GM21786 (cell line): ENCODE data around the gene PCDHA13.
"Not testable (repeated sequence)": the region's sequence is repeated elsewhere in the genome, so short reads cannot be mapped to it uniquely, and the experiment has no call there.

Experiments
- ATAC-seq: cut with Tn5 transposase; IDR thresholded peaks from one replicate; pipeline ENCODE4 v1.9.1; 2021; ENCODE audit not compliant: unreplicated experiment

PCDHA13 gene

GRCh38 chr5:140881889-140882590, at the start of gene PCDHA13:
TSS of gene PCDHA13 (plus strand) at chr5:140882124. CDS start at chr5:140882269, 145 bp downstream.
- ATAC-seq, result no peak

- ATAC-seq, result no peak
Measured at GRCh38 chr5:140833993-140834392, 47.9 kb upstream of the PCDHA13 start, which contains the start of gene PCDHA7. TSS of gene PCDHA7 (plus strand) at chr5:140834269. CDS start at chr5:140834384, 115 bp downstream.

GRCh38 chr5:140834439-140835008, 47.4 kb upstream of the PCDHA13 start:
- ATAC-seq, result not testable (repeated sequence)

- ATAC-seq, result no peak
Measured at GRCh38 chr5:140835622-140836510, 46.1 kb upstream of the PCDHA13 start.

GRCh38 chr5:140840978-140841962, 40.7 kb upstream of the PCDHA13 start, which contains the start of gene PCDHA8:
TSS of gene PCDHA8 (plus strand) at chr5:140841187. CDS start at chr5:140841322, 135 bp downstream.
- no peak for ATAC-seq

GRCh38 chr5:140842798-140843733, 38.9 kb upstream of the PCDHA13 start:
- ATAC-seq, result no peak

GRCh38 chr5:140848139-140849102, 33.5 kb upstream of the PCDHA13 start, which contains the start of gene PCDHA9:
TSS of gene PCDHA9 (plus strand) at chr5:140848382. CDS start at chr5:140848496, 114 bp downstream.
- not testable (repeated sequence) for ATAC-seq

GRCh38 chr5:140849831-140850634, 31.9 kb upstream of the PCDHA13 start:
- ATAC-seq, result not testable (repeated sequence)

GRCh38 chr5:140855772-140856674, 25.9 kb upstream of the PCDHA13 start, which contains the start of gene PCDHA10:
TSS of gene PCDHA10 (plus strand) at chr5:140855897. CDS start at chr5:140856049, 152 bp downstream.
- ATAC-seq, result no peak

- ATAC-seq, result no peak
Measured at GRCh38 chr5:140857177-140857986, 24.5 kb upstream of the PCDHA13 start.

- no peak for ATAC-seq
Measured at GRCh38 chr5:140857987-140858240, 24.0 kb upstream of the PCDHA13 start.

- no peak for ATAC-seq
Measured at GRCh38 chr5:140862441-140863295, 19.3 kb upstream of the PCDHA13 start.

GRCh38 chr5:140868721-140869554, 13.0 kb upstream of the PCDHA13 start, which contains the start of gene PCDHA11:
TSS of gene PCDHA11 (plus strand) at chr5:140868957. CDS start at chr5:140869104, 147 bp downstream.
- no peak for ATAC-seq

- no peak for ATAC-seq
Measured at GRCh38 chr5:140869555-140869886, 12.4 kb upstream of the PCDHA13 start.
